Measurements from ENCODE around the gene CAPN8.

Gene CAPN8

GRCh38 chr1:223500560-223501425, 164.7 kb downstream of the CAPN8 start:
- Histone ChIP-seq H3K27me3 (ENCODE audit: control insufficient read depth, low read length) (no peaks in the 10 kb centered on the region), H3K4me3 (ENCODE audit: low read length) (no peak overlapping the region), H3K4me2 (ENCODE audit: low read length) (no peak overlapping the region), H3K9me2 (replicated peaks; ENCODE audit: control insufficient read depth, low read length) (no peaks in the 10 kb centered on the region), H3K36me3 (ENCODE audit: control insufficient read depth, low read length) (no peaks in the 10 kb centered on the region), H4K20me1 (ENCODE audit: control insufficient read depth, insufficient read depth, low read depth, low read length) (no peaks in the 10 kb centered on the region), H3K9me3 (ENCODE audit: control insufficient read depth, insufficient read depth, low read length) (peaks cover 5% of the 10 kb centered on the region; the same call in 1 of the 2 replicates), H3K79me2 (ENCODE audit: control insufficient read depth, low read length) (no peaks in the 10 kb centered on the region), H3F3A (ENCODE audit: control insufficient read depth, insufficient read depth) (no peaks in the 10 kb centered on the region), H3K27ac (ENCODE audit: low read depth, low read length) (no peak overlapping the region), H3K4me1 (ENCODE audit: control insufficient read depth, low read length) (peaks cover 7% of the 10 kb centered on the region; the same call in 1 of the 2 replicates)
- TF ChIP-seq EZH2phosphoT487 (IDR thresholded peaks at IDR 0.05; ENCODE audit: borderline replicate concordance, low read length): no peak
- no peak for TF ChIP-seq CTCF (IDR thresholded peaks at IDR 0.05; ENCODE audit: low read depth, low read length, poor library complexity, severe bottlenecking)

GRCh38 chr1:223496883-223497282, 168.6 kb downstream of the CAPN8 start:
- Histone ChIP-seq H4K20me1 (ENCODE audit: control insufficient read depth, insufficient read depth, low read depth, low read length) (no peaks in the 10 kb centered on the region), H3F3A (ENCODE audit: control insufficient read depth, insufficient read depth) (no peaks in the 10 kb centered on the region), H3K27me3 (ENCODE audit: control insufficient read depth, low read length) (no peaks in the 10 kb centered on the region), H3K27ac (ENCODE audit: low read depth, low read length) (no peak overlapping the region), H3K36me3 (ENCODE audit: control insufficient read depth, low read length) (no peaks in the 10 kb centered on the region), H3K9me2 (replicated peaks; ENCODE audit: control insufficient read depth, low read length) (no peaks in the 10 kb centered on the region), H3K4me1 (ENCODE audit: control insufficient read depth, low read length) (peaks cover 7% of the 10 kb centered on the region; the same call in 1 of the 2 replicates), H3K4me3 (ENCODE audit: low read length) (no peak overlapping the region), H3K4me2 (ENCODE audit: low read length) (no peak overlapping the region), H3K79me2 (ENCODE audit: control insufficient read depth, low read length) (no peaks in the 10 kb centered on the region), H3K9me3 (ENCODE audit: control insufficient read depth, insufficient read depth, low read length) (peaks cover 5% of the 10 kb centered on the region; the same call in 1 of the 2 replicates)
- TF ChIP-seq EZH2phosphoT487 (IDR thresholded peaks at IDR 0.05; ENCODE audit: borderline replicate concordance, low read length) (no peak), CTCF (IDR thresholded peaks at IDR 0.05; ENCODE audit: low read depth, low read length, poor library complexity, severe bottlenecking) (no peak)

GRCh38 chr1:223494926-223495645, 170.4 kb downstream of the CAPN8 start:
- H3K36me3 ChIP-seq (ENCODE audit: control insufficient read depth, low read length): no peaks in the 10 kb centered on the region
- H4K20me1 ChIP-seq (ENCODE audit: control insufficient read depth, insufficient read depth, low read depth, low read length): no peaks in the 10 kb centered on the region
- H3K27me3 ChIP-seq (ENCODE audit: control insufficient read depth, low read length): no peaks in the 10 kb centered on the region

More at GRCh38 chr1:223494926-223495645, 170.4 kb downstream of the CAPN8 start:
- Histone ChIP-seq H3K27ac (ENCODE audit: low read depth, low read length) (no peak overlapping the region), H3K4me2 (ENCODE audit: low read length) (no peak overlapping the region), H3K9me3 (ENCODE audit: control insufficient read depth, insufficient read depth, low read length) (peaks cover 5% of the 10 kb centered on the region; the same call in 1 of the 2 replicates), H3F3A (ENCODE audit: control insufficient read depth, insufficient read depth) (no peaks in the 10 kb centered on the region), H3K79me2 (ENCODE audit: control insufficient read depth, low read length) (no peaks in the 10 kb centered on the region), H3K9me2 (replicated peaks; ENCODE audit: control insufficient read depth, low read length) (no peaks in the 10 kb centered on the region), H3K4me1 (ENCODE audit: control insufficient read depth, low read length) (peaks cover 7% of the 10 kb centered on the region; the same call in 1 of the 2 replicates), H3K4me3 (ENCODE audit: low read length) (no peak overlapping the region)
- TF ChIP-seq EZH2phosphoT487 (IDR thresholded peaks at IDR 0.05; ENCODE audit: borderline replicate concordance, low read length): no peak
- no peak for TF ChIP-seq CTCF (IDR thresholded peaks at IDR 0.05; ENCODE audit: low read depth, low read length, poor library complexity, severe bottlenecking)
